ENCODE data around the gene CPA3. TPM values are rescaled to one million over a fixed set of nuclear protein-coding genes. Genes with fewer than 3 reads are reported as not detected.

CPA3 gene
- total RNA-seq = not detected

- no peak within 1 kb of the TSS for H3K4me3 Mint-ChIP-seq
- H3K9me3 Mint-ChIP-seq = no peaks in the 10 kb centered on the region
- no peaks in the 10 kb centered on the region for H3K36me3 Mint-ChIP-seq
- H3K27ac Mint-ChIP-seq = no peak within 1 kb of the TSS
- DNase-seq = no peak
- no peaks in the 10 kb centered on the region for H3K4me1 Mint-ChIP-seq
- H3K27me3 Mint-ChIP-seq = peaks cover 20% of the 10 kb centered on the region
Observed at GRCh38 chr3:148865049-148865448, at the start of gene CPA3. CPA3 (plus strand) TSS chr3:148865296; CDS start chr3:148865308, 12 bp downstream.

DNA sequence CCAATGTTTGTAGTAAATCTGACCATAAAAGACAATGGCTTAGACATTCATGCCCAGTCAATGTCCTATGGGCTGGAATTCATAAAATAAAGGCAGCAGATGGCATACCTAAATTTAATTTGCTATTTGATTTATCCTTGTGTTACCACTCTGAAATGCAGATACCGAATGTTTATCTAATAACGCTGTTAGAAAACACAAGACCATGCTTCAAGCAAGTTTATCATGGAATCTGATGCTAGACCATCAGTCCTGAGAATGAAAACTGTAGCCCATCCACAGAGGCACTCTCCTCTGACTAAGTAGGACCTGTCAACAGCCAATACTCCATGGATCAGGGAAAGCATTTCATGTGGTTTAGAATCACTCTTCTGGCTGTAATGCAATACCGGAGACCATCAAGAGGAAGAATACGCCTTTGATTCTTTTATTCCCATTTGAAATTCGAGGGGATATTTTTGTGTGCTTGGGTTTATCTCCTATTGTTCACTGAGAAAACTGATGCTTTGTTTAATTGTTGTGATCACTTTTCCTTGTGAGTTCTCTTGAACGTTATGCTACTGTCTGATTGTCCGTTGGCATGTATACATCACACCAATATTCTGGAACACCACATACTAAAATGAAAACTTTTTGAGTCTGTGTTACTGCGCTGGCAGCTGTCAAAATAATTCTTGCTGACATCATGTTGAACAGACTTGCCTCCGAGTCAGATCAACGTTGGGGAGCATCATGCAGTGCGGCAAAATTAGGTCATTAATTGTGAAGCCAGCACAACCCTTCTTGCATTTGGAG lies 49.6 kb upstream of the CPA3 start:
- Mint-ChIP-seq H3K4me1 (no peaks in the 10 kb centered on the region), H3K27ac (no peak overlapping the region), H3K9me3 (peaks cover 2% of the 10 kb centered on the region), H3K27me3 (peaks cover 8% of the 10 kb centered on the region), H3K36me3 (no peaks in the 10 kb centered on the region), H3K4me3 (no peak overlapping the region)
- no peak for DNase-seq

- H3K4me3 Mint-ChIP-seq = no peak overlapping the region
Observed at GRCh38 chr3:148816427-148816826, 48.7 kb upstream of the CPA3 start.

GRCh38 chr3:148816981-148817525 lies 48.0 kb upstream of the CPA3 start:
- Mint-ChIP-seq H3K27me3 (peaks cover 4% of the 10 kb centered on the region), H3K27ac (no peak overlapping the region), H3K9me3 (peaks cover 2% of the 10 kb centered on the region), H3K4me1 (no peaks in the 10 kb centered on the region), H3K36me3 (no peaks in the 10 kb centered on the region), H3K4me3 (no peak overlapping the region)
- no peak for DNase-seq

More at GRCh38 chr3:148816427-148816826, 48.7 kb upstream of the CPA3 start:
- Mint-ChIP-seq H3K27me3 (peaks cover 8% of the 10 kb centered on the region), H3K36me3 (no peaks in the 10 kb centered on the region), H3K27ac (no peak overlapping the region), H3K9me3 (peaks cover 2% of the 10 kb centered on the region), H3K4me1 (no peaks in the 10 kb centered on the region)
- DNase-seq = no peak

DNA sequence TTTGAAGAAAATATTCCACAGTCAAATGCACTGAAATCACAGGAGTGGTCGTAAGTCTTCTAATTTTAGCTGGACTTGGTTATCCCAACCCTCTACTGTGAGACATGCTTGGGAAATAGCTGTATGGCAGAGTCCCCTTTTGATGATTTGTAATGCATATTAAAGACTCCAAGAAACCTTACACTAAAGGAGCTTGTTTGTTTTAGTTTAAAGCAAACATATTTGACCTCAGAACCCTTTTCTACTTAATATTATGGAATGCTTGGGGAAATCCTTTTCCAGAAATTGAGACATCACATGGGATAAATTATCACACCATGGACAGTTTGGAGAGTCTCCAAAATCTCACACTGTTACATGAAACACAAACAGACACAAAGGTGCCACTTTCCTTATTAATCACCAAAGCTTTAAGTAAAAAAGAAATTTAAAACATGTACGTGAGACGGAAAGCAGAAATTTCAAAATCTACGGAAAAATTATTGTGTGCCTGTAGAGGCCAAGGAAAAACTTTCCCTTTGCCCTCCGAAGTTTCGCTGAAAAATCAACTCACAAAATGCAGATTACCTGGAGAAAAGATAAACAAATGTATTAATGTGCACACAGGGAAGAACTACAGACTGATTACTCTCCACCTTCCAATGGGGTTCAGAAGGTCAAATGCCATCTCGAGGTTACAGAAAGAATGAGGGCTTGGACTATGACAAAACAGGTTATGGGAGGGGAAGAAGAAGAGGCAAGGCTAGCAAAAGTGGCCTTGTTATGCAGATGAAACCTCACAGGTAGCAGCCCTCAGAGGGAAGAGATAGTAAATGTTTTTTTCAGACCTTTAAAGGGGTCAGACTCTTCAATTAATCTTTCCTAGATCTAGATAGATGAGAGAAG lies 44.5 kb upstream of the CPA3 start:
- Mint-ChIP-seq H3K36me3 (no peaks in the 10 kb centered on the region), H3K27me3 (peaks cover 6% of the 10 kb centered on the region), H3K9me3 (peaks cover 2% of the 10 kb centered on the region), H3K27ac (no peak overlapping the region), H3K4me1 (no peaks in the 10 kb centered on the region), H3K4me3 (no peak overlapping the region)
- no peak for DNase-seq

GRCh38 chr3:148823026-148823425 lies 42.1 kb upstream of the CPA3 start:
- Mint-ChIP-seq H3K27ac (no peak overlapping the region), H3K4me3 (no peak overlapping the region), H3K9me3 (peaks cover 2% of the 10 kb centered on the region), H3K4me1 (no peaks in the 10 kb centered on the region), H3K27me3 (peaks cover 6% of the 10 kb centered on the region), H3K36me3 (no peaks in the 10 kb centered on the region)
- no peak for DNase-seq

- no peaks in the 10 kb centered on the region for H3K9me3 Mint-ChIP-seq
- no peak overlapping the region for H3K27ac Mint-ChIP-seq
- H3K27me3 Mint-ChIP-seq = peaks cover 3% of the 10 kb centered on the region
Observed at GRCh38 chr3:148825476-148825875, 39.6 kb upstream of the CPA3 start.

GRCh38 chr3:148827585-148827984 lies 37.5 kb upstream of the CPA3 start, which contains the start of gene CPB1:
CPB1 (plus strand) TSS chr3:148827811; CDS start chr3:148827824, 13 bp downstream.
- peaks cover 3% of the 10 kb centered on the region for H3K27me3 Mint-ChIP-seq
- H3K9me3 Mint-ChIP-seq = no peaks in the 10 kb centered on the region
- no peak for DNase-seq
- no peak within 1 kb of the TSS for H3K4me3 Mint-ChIP-seq
- H3K36me3 Mint-ChIP-seq = no peaks in the 10 kb centered on the region
- H3K27ac Mint-ChIP-seq = no peak within 1 kb of the TSS
- H3K4me1 Mint-ChIP-seq = no peaks in the 10 kb centered on the region

More at GRCh38 chr3:148825476-148825875, 39.6 kb upstream of the CPA3 start:
- Mint-ChIP-seq H3K4me3 (no peak overlapping the region), H3K4me1 (no peaks in the 10 kb centered on the region), H3K36me3 (no peaks in the 10 kb centered on the region)
- no peak for DNase-seq

- DNase-seq = no peak
- Mint-ChIP-seq H3K9me3 (no peaks in the 10 kb centered on the region), H3K27me3 (peaks cover 3% of the 10 kb centered on the region), H3K4me1 (no peaks in the 10 kb centered on the region), H3K4me3 (no peak overlapping the region), H3K27ac (no peak overlapping the region), H3K36me3 (no peaks in the 10 kb centered on the region)
Observed at GRCh38 chr3:148828136-148828690, 36.9 kb upstream of the CPA3 start.

DNA sequence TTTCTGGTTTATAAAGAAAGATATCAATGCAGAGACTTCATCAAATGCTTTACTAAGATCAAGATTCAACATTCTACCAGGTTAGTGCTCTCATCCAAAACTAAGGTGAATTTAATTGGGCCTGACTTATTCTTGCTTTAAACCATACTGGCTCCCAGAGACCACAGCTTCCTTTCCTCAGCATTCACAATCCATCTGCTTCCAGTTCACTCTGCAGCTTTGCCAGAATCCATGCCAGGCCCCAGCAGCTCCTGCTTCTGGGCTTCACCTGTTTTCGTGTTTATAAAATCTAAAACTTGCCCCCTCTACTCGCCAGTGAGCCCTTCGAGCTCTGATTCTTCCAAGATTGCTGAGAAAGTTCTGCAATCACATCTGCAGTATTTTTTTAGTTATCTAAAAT lies 35.2 kb upstream of the CPA3 start:
- Mint-ChIP-seq H3K27me3 (no peaks in the 10 kb centered on the region), H3K36me3 (no peaks in the 10 kb centered on the region), H3K4me1 (no peaks in the 10 kb centered on the region), H3K27ac (no peak overlapping the region), H3K9me3 (no peaks in the 10 kb centered on the region), H3K4me3 (no peak overlapping the region)
- DNase-seq = no peak

- Mint-ChIP-seq H3K36me3 (no peaks in the 10 kb centered on the region), H3K4me1 (no peaks in the 10 kb centered on the region), H3K4me3 (no peak overlapping the region), H3K27ac (no peak overlapping the region), H3K27me3 (peaks cover 8% of the 10 kb centered on the region), H3K9me3 (no peaks in the 10 kb centered on the region)
- DNase-seq = no peak
Observed at GRCh38 chr3:148833223-148833622, 31.9 kb upstream of the CPA3 start.

DNA sequence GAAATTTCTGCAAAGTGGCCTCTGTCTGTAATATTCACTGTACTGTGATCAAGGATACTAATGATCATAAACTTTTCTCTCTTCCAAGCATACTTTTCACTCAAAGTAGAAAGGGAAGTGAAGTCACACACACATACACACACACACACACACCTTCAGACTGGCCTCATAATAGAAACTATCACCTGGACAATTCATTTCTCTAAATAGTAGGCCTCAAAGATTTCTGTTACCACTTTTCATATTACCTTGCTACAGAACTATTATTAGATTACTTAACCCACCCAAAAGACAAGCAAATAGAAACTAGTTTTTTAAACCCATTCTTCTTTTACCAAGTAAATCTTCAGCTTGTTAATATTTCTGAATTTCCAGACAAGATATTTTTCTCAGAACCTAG lies 25.3 kb upstream of the CPA3 start:
- Mint-ChIP-seq H3K27ac (no peak overlapping the region), H3K4me1 (no peaks in the 10 kb centered on the region), H3K4me3 (no peak overlapping the region), H3K27me3 (peaks cover 11% of the 10 kb centered on the region), H3K36me3 (no peaks in the 10 kb centered on the region), H3K9me3 (no peaks in the 10 kb centered on the region)
- DNase-seq = no peak

- Mint-ChIP-seq H3K4me1 (no peaks in the 10 kb centered on the region), H3K9me3 (no peaks in the 10 kb centered on the region), H3K27me3 (peaks cover 7% of the 10 kb centered on the region), H3K27ac (no peak overlapping the region), H3K4me3 (no peak overlapping the region), H3K36me3 (no peaks in the 10 kb centered on the region)
- DNase-seq = no peak
Observed at GRCh38 chr3:148840451-148840850, 24.6 kb upstream of the CPA3 start.

GRCh38 chr3:148845756-148846395 lies 19.2 kb upstream of the CPA3 start:
- no peak overlapping the region for H3K4me3 Mint-ChIP-seq
- H3K9me3 Mint-ChIP-seq = no peaks in the 10 kb centered on the region
- no peaks in the 10 kb centered on the region for H3K4me1 Mint-ChIP-seq
- DNase-seq = no peak
- peaks cover 3% of the 10 kb centered on the region for H3K27me3 Mint-ChIP-seq
- H3K36me3 Mint-ChIP-seq = no peaks in the 10 kb centered on the region
- H3K27ac Mint-ChIP-seq = no peak overlapping the region
